HepG2 (cell line): ENCODE data around the gene SMIM41. TPM values are rescaled to one million over a fixed set of nuclear protein-coding genes. Genes with fewer than 3 reads are reported as not detected.
A peak's percentile ranks its signal among the peaks of the same experiment; 100 is the strongest.

Source experiments
- ARNTL ChIP-seq: sonication (generic); formaldehyde crosslinking; IDR thresholded peaks from 2 replicates; pipeline ENCODE4 v1.4.0; 2020; ENCODE audit warnings: mild to moderate bottlenecking, missing genetic modification reagents
- DR1 ChIP-seq: sonication (generic); formaldehyde crosslinking; IDR thresholded peaks from 2 replicates; pipeline ENCODE4 v1.8.0; 2021; ENCODE audit warnings: mild to moderate bottlenecking, missing genetic modification reagents, inconsistent platforms
- FOXA3 ChIP-seq: IDR thresholded peaks from 2 replicates; pipeline ENCODE4 v1.6.1; 2016; ENCODE audit warnings: missing genetic modification reagents, missing compliant biosample characterization
- GRHL1 ChIP-seq: sonication (generic); formaldehyde crosslinking; conservative IDR thresholded peaks from 2 replicates; pipeline ENCODE4 v1.8.0; 2022; ENCODE audit warnings: missing genetic modification reagents
- HDAC6 ChIP-seq: fragments of 200-600 bp; sonication (generic); IDR thresholded peaks from 2 replicates; pipeline ENCODE4 v1.7.0; 2017; ENCODE audit warnings: mild to moderate bottlenecking, antibody characterized with exemption, low read length, low read depth
- HIVEP1 ChIP-seq: sonication (generic); formaldehyde crosslinking; IDR thresholded peaks from 2 replicates; pipeline ENCODE4 v1.4.0; 2020; ENCODE audit warnings: mild to moderate bottlenecking, missing genetic modification reagents
- HMGXB3 ChIP-seq: sonication (generic); formaldehyde crosslinking; IDR thresholded peaks from 2 replicates; pipeline ENCODE4 v1.4.0; 2020; ENCODE audit warnings: missing genetic modification reagents, borderline replicate concordance
- ISL2 ChIP-seq: sonication (generic); formaldehyde crosslinking; IDR thresholded peaks from 2 replicates; pipeline ENCODE4 v1.5.0; 2020; ENCODE audit warnings: missing genetic modification reagents
- KLF16 ChIP-seq, 2 experiments: sonication (generic) in 1 of 2; formaldehyde crosslinking in 1 of 2; IDR thresholded peaks; 2 replicates each; pipeline versions ENCODE4 v1.6.1 to v1.8.0; 2016 to 2023; ENCODE audit warnings: missing genetic modification reagents in 2 of 2, missing compliant biosample characterization in 1 of 2
- MED1 ChIP-seq: sonication (generic); formaldehyde crosslinking; IDR thresholded peaks from 2 replicates; pipeline ENCODE4 v1.4.0; 2020; ENCODE audit warnings: missing genetic modification reagents
- NFYB ChIP-seq: sonication (generic); formaldehyde crosslinking; IDR thresholded peaks from 2 replicates; pipeline ENCODE4 v1.4.0; 2020; ENCODE audit warnings: missing genetic modification reagents
- PAF1 ChIP-seq: IDR thresholded peaks from 2 replicates; pipeline ENCODE4 v1.6.1; 2016; ENCODE audit warnings: missing genetic modification reagents, missing compliant biosample characterization
- POLR2G ChIP-seq: fragments of 200-400 bp; formaldehyde crosslinking; IDR thresholded peaks from 2 replicates; pipeline ENCODE4 v1.6.1; 2018; ENCODE audit warnings: mild to moderate bottlenecking, low read depth, low read length, moderate library complexity
- RBFOX2 ChIP-seq: fragments of 200-400 bp; formaldehyde crosslinking; IDR thresholded peaks from 2 replicates; pipeline ENCODE4 v1.6.1; 2017; ENCODE audit warnings: low read depth, mild to moderate bottlenecking, low read length
- YEATS2 ChIP-seq: sonication (generic); formaldehyde crosslinking; IDR thresholded peaks from 2 replicates; pipeline ENCODE4 v1.4.0; 2020; ENCODE audit warnings: missing genetic modification reagents, borderline replicate concordance
- YEATS4 ChIP-seq: sonication (generic); formaldehyde crosslinking; IDR thresholded peaks from 2 replicates; pipeline ENCODE4 v1.4.0; 2020; ENCODE audit warnings: missing genetic modification reagents, borderline replicate concordance
- ZFP82 ChIP-seq: sonication (generic); formaldehyde crosslinking; IDR thresholded peaks from 2 replicates; pipeline ENCODE4 v1.5.1; 2020; ENCODE audit warnings: mild to moderate bottlenecking, missing genetic modification reagents, borderline replicate concordance
- ZNF337 ChIP-seq: sonication (generic); formaldehyde crosslinking; IDR thresholded peaks from 2 replicates; pipeline ENCODE4 v1.5.1; 2020; ENCODE audit warnings: missing genetic modification reagents, low read depth, mild to moderate bottlenecking, borderline replicate concordance
- polyA plus RNA-seq, 8 experiments: library from polyadenylated mRNA; depleted of rRNA in 3 of 8; stranded (reverse) in 7 of 8; unstranded in 1 of 8; fragments of >200 nt; fragmentation: Illumina TruSeq in 4 of 8; extraction: Trizol in 4 of 8; gene quantifications; 2 replicates each; pipeline versions ENCODE4 v1.2.1 to v1.2.3, GENCODE V29; 2011 to 2016; ENCODE audit warnings: low read depth in 4 of 8, missing spikeins in 1 of 8, mixed read lengths in 1 of 8; ENCODE audit not compliant: insufficient read depth in 1 of 8
- total RNA-seq, 5 experiments: library from RNA; depleted of rRNA; stranded (reverse); fragments of >200 nt; fragmentation: Illumina TruSeq; extraction: Trizol; gene quantifications; 2 replicates each; pipeline ENCODE4 v1.2.3, GENCODE V29; 2016; ENCODE audit warnings: low read depth in 1 of 5
- TF ChIP-seq, protein P1 (sequence below): fragments of 450-650 bp; IDR thresholded peaks from 2 replicates; pipeline ENCODE4 v1.6.1; 2016
- TF ChIP-seq, protein P2 (sequence below): IDR thresholded peaks from 2 replicates; pipeline ENCODE4 v1.6.1; 2016; ENCODE audit warnings: low read depth, borderline replicate concordance
- TF ChIP-seq, protein P3 (sequence below): sonication (generic); formaldehyde crosslinking; IDR thresholded peaks from 2 replicates; pipeline ENCODE4 v1.8.0; 2022; ENCODE audit warnings: mild to moderate bottlenecking, missing genetic modification reagents, moderate library complexity

SMIM41 gene
- total and polyA plus RNA-seq, 2 of the 13 experiments (the other 11 are each of a cell fraction or from before 2014, with no cell fraction given), result not detected

DNA sequence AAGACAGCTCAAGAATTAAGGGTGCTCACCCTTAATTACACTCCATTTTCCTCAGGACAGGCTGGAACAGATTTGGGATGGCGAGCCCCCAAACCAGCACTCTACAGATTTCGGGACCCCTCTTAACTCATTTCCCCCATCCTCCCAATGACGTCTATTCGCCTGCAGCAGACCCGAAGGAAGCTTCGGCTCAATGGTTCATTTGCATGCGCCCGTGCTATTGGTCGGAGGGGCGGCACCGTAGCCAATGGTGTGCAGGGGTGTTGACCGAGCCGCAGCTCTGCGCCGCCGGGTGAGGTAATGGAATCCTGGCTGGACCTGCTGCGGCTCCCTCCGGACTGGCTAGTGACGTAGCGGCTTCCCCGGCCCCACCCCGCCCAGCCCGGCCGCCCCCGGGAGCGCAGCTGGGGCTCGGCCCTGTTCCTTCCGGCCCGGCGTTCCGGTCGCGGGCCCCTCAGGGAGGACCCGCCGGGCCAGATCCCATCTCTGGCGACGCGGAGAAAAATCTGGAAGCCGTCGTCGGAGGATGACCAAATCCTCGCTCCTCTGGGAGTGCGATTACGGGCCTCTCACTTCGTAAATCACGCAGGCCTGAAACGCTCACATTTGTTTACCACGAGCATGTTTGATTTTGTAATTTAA, 46.6 kb upstream of the SMIM41 start (continued):
- TF ChIP-seq, protein P1, sequence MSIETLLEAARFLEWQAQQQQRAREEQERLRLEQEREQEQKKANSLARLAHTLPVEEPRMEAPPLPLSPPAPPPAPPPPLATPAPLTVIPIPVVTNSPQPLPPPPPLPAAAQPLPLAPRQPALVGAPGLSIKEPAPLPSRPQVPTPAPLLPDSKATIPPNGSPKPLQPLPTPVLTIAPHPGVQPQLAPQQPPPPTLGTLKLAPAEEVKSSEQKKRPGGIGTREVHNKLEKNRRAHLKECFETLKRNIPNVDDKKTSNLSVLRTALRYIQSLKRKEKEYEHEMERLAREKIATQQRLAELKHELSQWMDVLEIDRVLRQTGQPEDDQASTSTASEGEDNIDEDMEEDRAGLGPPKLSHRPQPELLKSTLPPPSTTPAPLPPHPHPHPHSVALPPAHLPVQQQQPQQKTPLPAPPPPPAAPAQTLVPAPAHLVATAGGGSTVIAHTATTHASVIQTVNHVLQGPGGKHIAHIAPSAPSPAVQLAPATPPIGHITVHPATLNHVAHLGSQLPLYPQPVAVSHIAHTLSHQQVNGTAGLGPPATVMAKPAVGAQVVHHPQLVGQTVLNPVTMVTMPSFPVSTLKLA, result no peak
- no peak for TF ChIP-seq GRHL1 (CRISPR knock-in tag)
- 0 out of 2 replicates have a peak, but pooled peaks have one; percentile 8 for TF ChIP-seq ARNTL (CRISPR knock-in tag)
- TF ChIP-seq MED1 (CRISPR knock-in tag), result peak; percentile 26; the same call in 1 of the 2 replicates
- peak; percentile 60 for TF ChIP-seq RBFOX2
- no peak for TF ChIP-seq PAF1
- TF ChIP-seq FOXA3, result 0 out of 2 replicates have a peak, but pooled peaks have one; percentile 14
- TF ChIP-seq HIVEP1, result peak; percentile 99
- TF ChIP-seq, protein P2, sequence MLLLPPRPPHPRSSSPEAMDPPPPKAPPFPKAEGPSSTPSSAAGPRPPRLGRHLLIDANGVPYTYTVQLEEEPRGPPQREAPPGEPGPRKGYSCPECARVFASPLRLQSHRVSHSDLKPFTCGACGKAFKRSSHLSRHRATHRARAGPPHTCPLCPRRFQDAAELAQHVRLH (CRISPR knock-in tag), result peak; percentile 52; the same call in 1 of the 2 replicates
- peak; percentile 63; the same call in 1 of the 2 replicates for TF ChIP-seq ZFP82 (CRISPR knock-in tag)
- TF ChIP-seq YEATS2 (CRISPR knock-in tag), result peak; percentile 25; the same call in 1 of the 2 replicates
- TF ChIP-seq HDAC6, result no peak
- TF ChIP-seq DR1, result no peak
- TF ChIP-seq NFYB (CRISPR knock-in tag), result peak; percentile 84
- no peak for TF ChIP-seq ZNF337 (CRISPR knock-in tag)
- peak; percentile 89 for TF ChIP-seq HMGXB3 (CRISPR knock-in tag)
- TF ChIP-seq ISL2 (CRISPR knock-in tag), result peak; percentile 65; the same call in 1 of the 2 replicates
- TF ChIP-seq, protein P3, sequence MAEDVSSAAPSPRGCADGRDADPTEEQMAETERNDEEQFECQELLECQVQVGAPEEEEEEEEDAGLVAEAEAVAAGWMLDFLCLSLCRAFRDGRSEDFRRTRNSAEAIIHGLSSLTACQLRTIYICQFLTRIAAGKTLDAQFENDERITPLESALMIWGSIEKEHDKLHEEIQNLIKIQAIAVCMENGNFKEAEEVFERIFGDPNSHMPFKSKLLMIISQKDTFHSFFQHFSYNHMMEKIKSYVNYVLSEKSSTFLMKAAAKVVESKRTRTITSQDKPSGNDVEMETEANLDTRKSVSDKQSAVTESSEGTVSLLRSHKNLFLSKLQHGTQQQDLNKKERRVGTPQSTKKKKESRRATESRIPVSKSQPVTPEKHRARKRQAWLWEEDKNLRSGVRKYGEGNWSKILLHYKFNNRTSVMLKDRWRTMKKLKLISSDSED (CRISPR knock-in tag), result no peak
- TF ChIP-seq POLR2G, result peak; percentile 77
- no peak; a peak in 1 of 4 replicates for TF ChIP-seq KLF16 (CRISPR knock-in tag; IDR thresholded peaks at IDR 0.05)
- peak; percentile 54; the same call in 1 of the 2 replicates for TF ChIP-seq YEATS4
